Heart right ventricle (tissue), 16 donors: ENCODE measurements around the gene PEX26. TPM values are rescaled to one million over a fixed set of nuclear protein-coding genes. Genes with fewer than 3 reads are reported as not detected.

Experiments used
- ATAC-seq, 8 donors: fragments of 200-7000 bp; cut with Tn5 transposase; one replicate each; pipeline ENCODE4 v1.9.1; 2020; ENCODE audit warnings: mild to moderate bottlenecking in 8 of 8, moderate library complexity in 8 of 8, moderate number of reproducible peaks in 1 of 8
- DNase-seq, 2 donors: peaks; one replicate each; pipeline ENCODE4 v3.0.0-alpha.2; 2020
- H3K27ac ChIP-seq, 10 donors: fragments of 200-600 bp; sonication (generic) in 2 of 10; one replicate each; pipeline versions ENCODE4 v1.5.0 to v1.8.0; 2020 to 2022; ENCODE audit warnings: mild to moderate bottlenecking in 3 of 10
- H3K27me3 ChIP-seq, 7 donors: fragments of 200-600 bp; one replicate each; pipeline ENCODE4 v1.8.0; 2021 to 2022; ENCODE audit warnings: mild to moderate bottlenecking in 2 of 7
- H3K36me3 ChIP-seq, 9 donors: fragments of 200-600 bp; sonication (generic) in 1 of 9; one replicate each; pipeline versions ENCODE4 v1.5.0 to v1.8.0; 2020 to 2022; ENCODE audit warnings: mild to moderate bottlenecking in 2 of 9
- H3K4me1 ChIP-seq, 9 donors: fragments of 200-600 bp; sonication (generic) in 1 of 9; one replicate each; pipeline versions ENCODE4 v1.5.0 to v1.8.0; 2020 to 2022; ENCODE audit warnings: mild to moderate bottlenecking in 4 of 9
- H3K4me3 ChIP-seq, 10 donors: fragments of 200-600 bp; sonication (generic) in 2 of 10; one replicate each; pipeline versions ENCODE4 v1.5.0 to v1.8.0; 2020 to 2022; ENCODE audit warnings: mild to moderate bottlenecking in 7 of 10, moderate library complexity in 2 of 10
- H3K9me3 ChIP-seq, 11 donors: fragments of 200-600 bp in 10 of 11; sonication (generic) in 2 of 11; one replicate each; pipeline versions ENCODE4 v1.5.0 to v1.8.0; 2013 to 2022; ENCODE audit warnings: mild to moderate bottlenecking in 2 of 11, control low read depth in 1 of 11, moderate library complexity in 1 of 11
- CTCF ChIP-seq, 9 donors: fragments of 200-600 bp; sonication (generic) in 2 of 9; IDR thresholded peaks; one replicate each; pipeline versions ENCODE4 v1.5.0 to v1.8.0; 2021 to 2022; ENCODE audit warnings: antibody characterized with exemption in 9 of 9, mild to moderate bottlenecking in 5 of 9, moderate library complexity in 1 of 9
- WGBS, 2 donors: extraction: QIAGEN DNeasy Blood & Tissue Kit; methylation state at CpG; one replicate each; pipeline ENCODE4 v1.1.7; 2013; ENCODE audit warnings: inconsistent platforms in 1 of 2; 5-methylcytosine and 5-hydroxymethylcytosine counted together
- intact Hi-C, 10 donors: fragments of 100-400 bp; cut with DNase I; formaldehyde crosslinking; loops; one replicate each; pipeline versions ENCODE4 v1.11.1 to v1.14.2; 2022
- polyA plus RNA-seq, 2 donors: library from polyadenylated mRNA; stranded (reverse); fragments of 200-250 nt; gene quantifications; one replicate each; pipeline ENCODE4 v1.2.3, GENCODE V29; 2013
- total RNA-seq, 10 donors: library from RNA; stranded (reverse); fragmentation: NEBNext Ultra II Directional in 3 of 10; extraction: Animal tissue kit (Norgen Biotek cat#: 25700) in 3 of 10; gene quantifications; one replicate each; pipeline versions ENCODE4 v1.2.1 to v1.2.4, GENCODE V29; 2021 to 2023
- donor health status: Arrhythmogenic right ventricular cardiomyopathy.
- donor health status: ischemic (EF 13 %, LVEDD 7.1; RV severe dilation, severe dysfunction).
- donor health status: healthy with polysubstance abuse.
- donor health status: DM: no; HTN: yes; CAD: no.
- donor health status: DM: no; HTN: no; CAD: no.
- donor health status: ischemic (EF 25% LVEDD 6.9; RV normal size, moderate dysfunction).
- donor health status: ischemic (EF 25% LVEDD 5.7; RV mildly dilated, moderate dysfunction).
- donor health status: healthy.
- donor health status: DM: yes; HTN: yes; CAD: no.
- donor health status: Ischemic cardiomyopathy.
- donor health status: ischemic (EF 35%, LVEDD 5.7; RV mildly dilated, moderate dysfunction).
- donor health status: nonischemic (EF 11% LVEDD 7.7; RV severe dilation, severe dysfunction).
- donor health status: DM: yes; HTN: yes; CAD: no.
- donor health status: PGD.
- donor health status: ischemic (EF 29% LVEDD 5.4; RV normal size, mild dysfunction).
- donor health status: nonischemic (EF 23%, LVEDD 6.1; RV moderate dilation, normal function).

PEX26 gene
- total and polyA plus RNA-seq, 12 donors = 8.3 to 27.1 (median 20.2) TPM

GRCh38 chr22:18148293-18148965 is 70.6 kb downstream of the PEX26 start:
- Histone ChIP-seq H3K4me3 (peak overlapping the region in 2 of 10 donors; percentile 82 to 85), H3K4me1 (peaks cover 0 to 36% (median 17%) of the 10 kb centered on the region in 9 donors), H3K27me3 (no peaks in the 10 kb centered on the region), H3K9me3 (no peaks in the 10 kb centered on the region), H3K36me3 (no peaks in the 10 kb centered on the region), H3K27ac (no peak overlapping the region)
- ATAC-seq (peak in 1 of 8 donors; percentile 36), DNase-seq (no peak)
- WGBS, 2 donors = 92 to 93% methylated on average over 17 of the region's 17 CpGs
- TF ChIP-seq CTCF (IDR thresholded peaks at IDR 0.05) = no peak
- intact Hi-C loops = loop anchor here in 1 of 10 donors (10.0 kb wide), 1 partner anchor 54 kb away; no protein-coding TSS in a partner anchor

- intact Hi-C loops = loop anchor here in 1 of 10 donors (5.0 kb wide), 1 partner anchor 60 kb away; no protein-coding TSS in a partner anchor
- Histone ChIP-seq H3K27ac (peak overlapping the region in 1 of 10 donors; percentile 30), H3K4me3 (no peak overlapping the region), H3K9me3 (no peaks in the 10 kb centered on the region), H3K27me3 (no peaks in the 10 kb centered on the region), H3K4me1 (peaks cover 4 to 40% (median 23%) of the 10 kb centered on the region in 9 donors), H3K36me3 (peaks cover 0 to 8% (median 0%) of the 10 kb centered on the region in 9 donors)
- WGBS, 2 donors = 78 to 86% methylated on average over 8 of the region's 8 CpGs
- TF ChIP-seq CTCF (IDR thresholded peaks at IDR 0.05) = no peak
- ATAC-seq (no peak), DNase-seq (no peak)
Observed at GRCh38 chr22:18152519-18152918, 74.7 kb downstream of the PEX26 start.

- 96 to 97% methylated on average over 8 of the region's 8 CpGs for WGBS, 2 donors
- intact Hi-C loops = loop anchor here in 1 of 10 donors (5.0 kb wide), 1 partner anchor 63 kb away; no protein-coding TSS in a partner anchor
- no peak for ATAC-seq
Observed at GRCh38 chr22:18154821-18155390, 77.1 kb downstream of the PEX26 start.

More at GRCh38 chr22:18154821-18155390, 77.1 kb downstream of the PEX26 start:
- Histone ChIP-seq H3K36me3 (peaks cover 0 to 26% (median 0%) of the 10 kb centered on the region in 9 donors), H3K27ac (no peak overlapping the region), H3K27me3 (no peaks in the 10 kb centered on the region), H3K9me3 (no peaks in the 10 kb centered on the region), H3K4me1 (peaks cover 4 to 27% (median 16%) of the 10 kb centered on the region in 9 donors), H3K4me3 (no peak overlapping the region)
- no peak for TF ChIP-seq CTCF (IDR thresholded peaks at IDR 0.05)
- DNase-seq = no peak

Other genes with a start within 250 kb of the PEX26 start
- gene MICAL3, start 53.4 kb upstream of the PEX26 start, total RNA-seq = 100 to 1,000 TPM in 9 of 10 donors, 10 to 100 TPM in 1; 74.7 to 137 (median 112) TPM
- 10 to 100 TPM; 13.2 to 63.1 TPM for gene MICAL3, start 53.4 kb upstream of the PEX26 start, polyA plus RNA-seq
- gene TUBA8, start 32.8 kb downstream of the PEX26 start, total RNA-seq = 100 to 1,000 TPM in 7 of 10 donors, 10 to 100 TPM in 3; 71.8 to 183 (median 109) TPM
- 100 to 1,000 TPM in 1 of 2 donors, 10 to 100 TPM in 1; 44.9 to 138 TPM for gene TUBA8, start 32.8 kb downstream of the PEX26 start, polyA plus RNA-seq
- gene USP18, start 72.2 kb downstream of the PEX26 start, total RNA-seq = 1 to 10 TPM; 1.4 to 7.7 (median 3.2) TPM
- gene USP18, start 72.2 kb downstream of the PEX26 start, polyA plus RNA-seq = 1 to 10 TPM; 3.2 to 3.9 TPM